UCSD-AML1 (cell line): ENCODE results near the gene TEF.

Source experiments
- DNase-seq: peaks from one replicate; lab custom pipeline; 2025; ENCODE audit not compliant: unreplicated experiment; lab: John Stamatoyannopoulos, UW

Gene TEF

DNA sequence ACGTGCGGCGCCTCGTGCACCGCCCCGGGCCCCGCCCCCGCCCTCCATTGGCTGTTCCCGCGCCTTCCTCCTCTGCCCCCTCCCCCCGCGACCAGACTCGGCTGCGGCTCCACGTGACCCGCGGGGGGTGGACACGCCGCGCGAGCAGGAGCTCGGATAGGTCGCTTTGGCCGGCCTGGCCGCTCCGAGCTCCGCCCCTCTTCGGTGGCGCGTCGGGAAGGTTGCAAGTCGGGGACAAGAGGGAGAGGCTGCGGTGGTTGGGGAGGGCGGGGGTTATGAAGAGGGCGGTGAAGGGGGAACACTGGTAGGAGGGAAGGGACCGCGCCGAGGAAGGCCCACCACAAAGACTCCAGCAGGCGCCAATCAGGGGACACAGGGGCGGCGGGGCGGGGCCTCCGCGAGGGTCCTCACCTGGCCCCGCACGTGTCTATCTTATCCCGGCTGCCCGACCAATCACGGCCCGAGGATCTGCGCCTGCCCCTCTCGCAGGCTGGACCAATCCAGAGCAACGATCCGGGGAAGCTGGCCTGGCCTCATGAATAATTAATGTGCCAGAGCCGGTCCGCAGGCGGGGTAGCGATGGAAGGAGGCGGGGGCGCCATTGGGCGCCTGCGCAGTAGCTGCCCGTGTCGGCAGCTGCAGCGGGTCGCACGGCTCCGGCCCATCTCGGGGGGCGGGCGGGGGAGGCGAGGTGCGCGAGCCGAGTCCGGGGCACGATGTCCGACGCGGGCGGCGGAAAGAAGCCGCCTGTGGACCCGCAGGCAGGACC lies at the start of gene TEF:
Gene TEF, plus strand, starts transcription at position 614 of the 769 bp plus-strand sequence. Its CDS starts 103 bp downstream, at position 717.
- DNase-seq, result peak; percentile 99

GRCh38 chr22:41332217-41332939 lies 49.4 kb upstream of the TEF start:
- DNase-seq, result no peak

DNA sequence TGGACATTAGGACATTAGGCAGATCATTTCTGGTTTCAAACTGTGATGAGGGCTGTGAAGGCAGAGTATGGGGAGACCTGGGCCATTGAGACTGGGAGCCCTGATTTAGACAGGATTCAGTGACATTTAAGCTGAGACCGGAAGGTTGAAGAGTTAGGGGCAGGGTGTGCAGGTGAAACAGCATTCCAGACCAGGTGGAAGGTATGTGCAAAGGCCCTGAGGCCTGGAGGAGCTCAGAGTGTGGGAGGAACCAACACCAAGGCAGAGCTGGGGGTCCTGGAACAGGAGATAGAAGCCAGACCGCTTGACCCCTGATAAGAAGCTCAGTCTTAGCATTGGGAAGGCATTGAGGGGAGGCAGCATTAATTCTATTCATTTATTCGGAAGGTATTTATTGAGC lies 47.9 kb upstream of the TEF start:
- DNase-seq, result no peak

DNA sequence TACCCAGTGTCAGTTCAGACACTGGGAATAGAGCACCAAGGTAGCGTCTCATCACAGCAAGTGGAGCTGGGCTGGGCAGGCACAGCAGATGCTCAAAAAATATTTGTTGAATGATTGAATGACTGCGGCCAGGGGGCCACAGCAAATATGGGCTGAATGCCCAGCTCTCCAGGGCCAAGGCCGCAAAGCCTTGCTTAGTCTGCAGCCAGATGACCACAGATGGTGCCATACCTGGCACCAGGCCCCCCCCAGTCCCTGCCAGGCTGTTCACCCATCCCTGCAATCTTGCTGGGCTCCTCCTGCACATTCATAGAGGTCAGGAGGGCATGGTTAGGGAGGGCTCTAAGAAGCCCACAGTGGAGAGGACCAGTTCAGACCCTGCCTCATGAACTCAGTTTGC lies 47.5 kb upstream of the TEF start:
- DNase-seq, result no peak

GRCh38 chr22:41334951-41335635 lies 46.6 kb upstream of the TEF start:
- no peak for DNase-seq

DNA sequence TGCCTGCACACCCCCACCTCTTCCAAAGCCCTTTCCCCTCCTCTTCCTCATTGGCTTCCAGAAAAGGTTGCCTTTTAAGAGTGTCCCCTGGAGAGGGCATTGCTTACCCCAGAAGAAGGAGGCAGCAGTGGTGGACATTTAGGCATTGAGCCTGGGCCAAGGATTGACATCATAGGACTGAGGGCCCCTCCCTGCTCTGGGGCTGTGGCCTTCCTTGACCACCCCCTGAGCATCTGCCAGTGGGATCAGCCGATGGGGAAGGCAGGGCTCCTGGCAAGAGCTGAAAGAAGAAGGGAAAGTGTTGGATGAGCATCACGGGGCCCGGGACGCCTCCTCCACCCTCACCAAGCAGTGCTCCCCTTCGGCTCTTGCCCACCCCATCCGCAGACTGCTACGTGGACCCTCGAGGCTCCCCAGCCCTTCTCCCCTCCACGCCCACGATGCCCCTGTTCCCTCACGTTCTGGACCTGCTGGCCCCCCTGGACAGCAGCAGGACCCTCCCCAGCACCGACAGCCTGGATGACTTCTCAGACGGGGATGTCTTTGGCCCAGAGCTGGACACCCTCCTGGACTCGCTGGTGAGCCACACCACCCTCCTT lies 43.0 kb upstream of the TEF start:
- no peak for DNase-seq

- DNase-seq, result no peak
Observed at GRCh38 chr22:41339823-41340222, 41.9 kb upstream of the TEF start.

DNA sequence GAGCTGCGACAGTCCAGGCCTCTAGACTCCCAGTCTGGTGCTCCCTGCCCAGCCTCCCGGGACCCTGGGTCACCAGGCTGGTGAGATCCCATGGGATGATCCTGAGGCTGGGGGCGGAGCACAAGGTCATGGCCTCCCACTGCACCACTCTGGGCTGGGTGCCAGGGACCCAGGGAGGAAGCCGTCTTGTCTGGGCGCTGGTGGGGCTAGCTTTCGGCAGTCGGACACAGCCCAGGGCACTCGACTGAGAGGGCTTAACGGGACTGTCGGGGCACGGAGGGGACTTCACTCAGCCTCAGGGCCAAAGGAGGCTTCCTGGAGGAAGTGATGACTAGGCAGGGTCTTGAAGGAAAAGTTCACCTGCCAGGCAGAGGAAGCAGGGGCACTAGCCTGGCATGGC lies 41.4 kb upstream of the TEF start:
- no peak for DNase-seq

GRCh38 chr22:41341012-41341411 lies 40.7 kb upstream of the TEF start:
- DNase-seq, result no peak

DNA sequence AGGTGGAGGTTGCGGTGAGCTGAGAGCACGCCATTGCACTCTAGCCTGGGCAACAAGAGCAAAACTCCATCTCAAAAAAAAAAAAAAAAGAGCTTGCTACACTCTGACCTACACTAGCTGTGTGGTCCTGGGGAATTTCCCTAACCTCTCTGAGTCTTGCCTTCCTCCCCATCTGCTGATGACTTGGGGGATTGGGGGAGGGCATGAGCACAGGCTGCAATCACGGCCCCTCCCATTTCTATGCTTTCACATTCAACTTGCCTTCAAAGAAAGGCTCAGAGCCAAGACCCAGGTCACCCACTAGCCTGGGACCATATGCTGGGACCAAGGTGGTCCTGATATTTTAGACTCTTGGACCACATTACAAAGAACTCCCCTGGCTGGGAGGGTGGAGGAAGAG lies 39.8 kb upstream of the TEF start:
- no peak for DNase-seq

DNA sequence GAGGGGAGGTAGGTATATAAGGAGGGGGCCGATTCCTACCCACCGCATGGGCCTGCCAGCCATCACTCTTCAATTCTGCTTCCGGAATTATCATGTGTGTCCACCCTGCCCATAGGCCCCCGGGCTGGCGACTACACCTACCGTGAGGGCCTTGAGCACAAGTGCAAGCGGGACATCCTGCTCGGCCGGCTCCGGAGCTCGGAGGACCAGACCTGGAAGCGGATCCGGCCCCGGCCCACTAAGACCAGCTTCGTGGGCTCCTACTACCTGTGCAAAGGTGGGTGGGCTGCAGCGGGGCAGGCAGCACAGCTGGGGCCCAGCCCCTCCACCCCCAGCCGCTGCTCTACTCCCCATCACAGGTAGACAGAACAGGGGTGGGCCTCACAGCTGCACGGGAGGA lies 38.4 kb upstream of the TEF start:
- no peak for DNase-seq

DNA sequence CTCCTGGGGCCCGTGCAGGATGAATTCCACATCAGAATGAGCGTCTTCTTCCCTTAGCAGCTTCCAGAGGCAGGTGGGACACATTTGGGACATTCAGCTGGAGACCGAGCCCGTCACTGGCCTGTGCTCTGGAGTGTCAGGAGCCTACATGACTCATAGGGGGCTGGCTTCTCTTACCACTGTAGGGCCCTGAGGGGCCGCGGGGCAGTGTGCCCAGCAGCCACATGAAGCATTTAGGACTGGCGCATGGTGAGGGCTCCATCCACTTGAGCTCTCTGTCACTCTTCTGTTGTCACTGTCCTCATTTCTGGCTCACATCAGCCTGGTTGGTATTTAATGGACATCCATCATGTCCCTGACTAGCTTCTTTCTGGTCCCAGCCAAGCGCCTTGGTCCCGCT lies 38.0 kb upstream of the TEF start:
- DNase-seq, result no peak

GRCh38 chr22:41344189-41344788 lies 37.5 kb upstream of the TEF start:
- DNase-seq, result no peak

GRCh38 chr22:41345807-41346335 lies 35.9 kb upstream of the TEF start:
- no peak for DNase-seq

DNA sequence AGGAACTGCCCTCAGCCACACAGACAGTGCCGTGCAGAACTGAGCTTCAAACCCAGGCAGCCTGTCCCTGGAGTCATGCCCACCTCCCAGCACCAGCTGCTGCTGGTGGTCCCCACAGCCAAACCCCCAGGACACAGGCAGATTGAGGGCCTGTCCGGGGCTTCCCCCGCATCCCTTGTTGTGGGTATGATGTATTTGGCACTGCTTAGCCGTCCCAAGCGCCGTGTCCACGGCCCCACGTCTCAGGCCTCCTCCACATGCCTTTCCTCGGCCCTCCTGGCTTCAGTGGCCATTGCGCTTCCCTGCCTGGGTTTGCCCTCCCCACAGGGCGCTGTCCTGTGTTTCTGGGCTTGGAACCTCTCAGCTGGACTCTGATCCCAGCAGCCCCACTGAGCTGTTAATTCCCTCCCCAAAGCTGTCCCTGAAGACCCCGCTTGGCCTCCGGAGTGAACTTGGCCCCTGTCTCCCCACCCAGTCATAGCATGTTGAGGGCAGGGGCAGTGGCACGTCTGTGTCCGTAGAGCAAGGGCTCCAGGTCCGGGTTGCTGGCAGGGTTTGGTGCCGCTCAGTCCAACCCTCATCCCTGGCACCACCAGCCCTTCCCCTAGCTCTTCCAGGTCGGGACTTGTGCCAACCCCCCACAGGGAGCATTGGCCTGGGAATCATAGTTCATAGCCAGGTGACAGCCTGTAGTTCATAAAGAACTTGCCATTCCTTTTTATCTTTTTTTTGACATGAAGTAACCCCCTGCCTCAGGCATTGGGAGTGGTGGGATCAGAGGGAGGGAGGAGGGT lies 34.5 kb upstream of the TEF start:
- DNase-seq, result no peak

DNA sequence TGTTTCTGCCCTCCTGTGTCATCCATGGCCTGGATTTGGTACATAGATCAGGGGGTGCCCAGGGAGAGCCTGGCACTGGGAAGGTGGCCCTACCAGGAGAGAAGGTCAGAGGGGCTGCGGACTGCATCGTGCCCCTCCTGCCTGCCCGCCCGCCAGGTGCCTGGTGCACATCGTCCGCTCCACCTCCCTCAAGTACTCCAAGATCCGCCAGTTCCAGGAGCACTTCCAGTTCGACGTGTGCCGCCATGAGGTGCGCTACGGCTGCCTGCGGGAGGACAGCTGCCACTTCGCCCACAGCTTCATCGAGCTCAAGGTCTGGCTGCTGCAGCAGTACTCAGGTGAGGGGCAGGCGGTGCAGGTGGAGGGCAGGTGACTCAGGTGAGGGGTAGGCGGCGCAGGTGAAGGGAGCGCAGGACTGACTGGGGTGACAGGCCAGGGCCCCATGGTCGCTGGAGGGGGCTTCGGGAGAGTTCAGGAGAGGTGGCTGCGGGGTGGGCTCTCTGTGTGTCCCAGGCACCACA lies 32.7 kb upstream of the TEF start:
- DNase-seq, result no peak

GRCh38 chr22:41350087-41350486 lies 31.7 kb upstream of the TEF start:
- no peak for DNase-seq

DNA sequence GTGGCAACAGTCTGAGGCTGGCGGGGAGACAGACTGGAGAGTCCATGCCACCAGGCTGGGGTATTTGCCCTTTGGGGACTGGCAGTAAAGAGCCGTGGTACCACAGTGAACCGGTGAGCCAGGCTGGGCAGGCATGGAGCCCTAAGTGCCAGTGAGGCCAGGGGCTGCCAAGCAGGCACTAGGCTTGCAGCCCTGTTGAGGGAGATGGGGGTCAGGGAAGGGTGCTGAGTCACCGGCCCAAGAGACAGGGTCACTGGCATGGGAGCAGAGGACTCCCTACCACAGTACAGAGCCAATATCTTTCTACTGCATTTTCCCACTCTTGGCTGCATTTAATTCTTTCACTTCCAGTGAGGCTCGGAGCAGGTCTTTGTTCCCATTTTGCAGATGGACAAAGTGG lies 30.7 kb upstream of the TEF start:
- no peak for DNase-seq

DNA sequence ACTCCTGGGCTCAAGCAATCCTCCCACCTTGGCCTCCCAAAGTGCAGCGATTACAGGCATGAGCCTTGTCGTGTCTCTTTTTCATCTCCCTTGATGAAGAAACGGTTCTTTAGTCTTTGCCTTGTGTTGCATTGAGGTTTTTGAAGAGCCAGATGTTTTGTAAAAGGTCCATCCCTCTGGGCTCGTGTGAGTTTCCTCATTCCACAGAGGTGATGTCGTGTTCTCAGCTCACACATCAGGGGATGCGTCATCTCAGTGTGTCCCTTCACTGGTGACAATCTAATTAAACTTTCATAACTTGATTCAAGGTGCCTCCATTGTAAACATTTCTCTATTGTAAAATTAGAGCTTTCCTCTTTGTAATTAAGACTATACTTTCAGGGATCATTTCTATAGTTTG lies 29.7 kb upstream of the TEF start:
- no peak for DNase-seq
